ENCODE data around the gene WIPF3.

GRCh38 chr7:29859524-29860185 lies 53.3 kb downstream of the WIPF3 start:
- TF ChIP-seq POLR2A (IDR thresholded peaks at IDR 0.05; ENCODE audit: low read depth, low read length) (no peak), POLR2AphosphoS5 (IDR thresholded peaks at IDR 0.05; ENCODE audit: low read depth, low read length) (no peak), TAF1 (IDR thresholded peaks at IDR 0.05; ENCODE audit: low read depth, low read length) (no peak)

Data from GM12891 (cell line).